Retinal pigment epithelial cell (primary cell): ENCODE measurements around the gene SLC25A18.

Experiments used
- DNase-seq: peaks from one replicate; pipeline ENCODE4 v3.0.0-alpha.2; 2010; ENCODE audit warnings: low read depth
- H3K4me3 ChIP-seq: 2 replicates; pipeline ENCODE4 v1.5.1; 2011; ENCODE audit warnings: mild to moderate bottlenecking, low read length, control low read depth, moderate library complexity
- CTCF ChIP-seq: conservative IDR thresholded peaks from 2 replicates; pipeline ENCODE4 v1.5.1; 2011; ENCODE audit warnings: low read depth, low read length, control low read depth, inconsistent platforms

The SLC25A18 gene

GRCh38 chr22:17637490-17638181 is 74.3 kb downstream of the SLC25A18 start:
- peak overlapping the region; percentile 76 for H3K4me3 ChIP-seq
- no peak for TF ChIP-seq CTCF
- no peak for DNase-seq

- peak; percentile 26 for DNase-seq
- peak overlapping the region; percentile 76 for H3K4me3 ChIP-seq
- peak; percentile 25 for TF ChIP-seq CTCF
These were observed 74.8 kb downstream of the SLC25A18 start for GRCh38 chr22:17638182-17638431.

GRCh38 chr22:17638432-17639246 is 75.3 kb downstream of the SLC25A18 start, which contains the start of gene BCL2L13:
BCL2L13 (plus strand) TSS chr22:17638757; CDS start chr22:17655712, 16,955 bp downstream.
- DNase-seq, result peak; percentile 62
- H3K4me3 ChIP-seq, result peak within 1 kb of the TSS; percentile 76
- no peak for TF ChIP-seq CTCF

GRCh38 chr22:17639247-17639741 is 76.0 kb downstream of the SLC25A18 start:
- peak; percentile 10 for DNase-seq
- TF ChIP-seq CTCF, result no peak
- H3K4me3 ChIP-seq, result peak overlapping the region; percentile 76
